GM13977 (cell line): ENCODE results near the gene MX2.
"Not testable (repeated sequence)": the region's sequence is repeated elsewhere in the genome, so short reads cannot be mapped to it uniquely, and the experiment has no call there.

Experiments used
- DNase-seq: peaks from one replicate; pipeline ENCODE4 v3.0.0; 2012; ENCODE audit warnings: low spot score
- in situ Hi-C: fragments of 300-500 bp; cut with MboI; formaldehyde crosslinking; loops from one replicate; pipeline ENCODE4 v1.12.0; 2022; ENCODE audit warnings: low sequenced_read_pairs, low pct_unique_long_range_greater_than_20kb, mixed read lengths, inconsistent platforms; ENCODE audit not compliant: unreplicated experiment
- TF ChIP-seq, protein P1 (sequence below): IDR thresholded peaks from 2 replicates; pipeline ENCODE4 v1.5.1; 2012; ENCODE audit warnings: mild to moderate bottlenecking, control low read depth; ENCODE audit not compliant: insufficient read depth; ENCODE audit errors: extremely low read depth, missing control alignments

Gene MX2, protein sequence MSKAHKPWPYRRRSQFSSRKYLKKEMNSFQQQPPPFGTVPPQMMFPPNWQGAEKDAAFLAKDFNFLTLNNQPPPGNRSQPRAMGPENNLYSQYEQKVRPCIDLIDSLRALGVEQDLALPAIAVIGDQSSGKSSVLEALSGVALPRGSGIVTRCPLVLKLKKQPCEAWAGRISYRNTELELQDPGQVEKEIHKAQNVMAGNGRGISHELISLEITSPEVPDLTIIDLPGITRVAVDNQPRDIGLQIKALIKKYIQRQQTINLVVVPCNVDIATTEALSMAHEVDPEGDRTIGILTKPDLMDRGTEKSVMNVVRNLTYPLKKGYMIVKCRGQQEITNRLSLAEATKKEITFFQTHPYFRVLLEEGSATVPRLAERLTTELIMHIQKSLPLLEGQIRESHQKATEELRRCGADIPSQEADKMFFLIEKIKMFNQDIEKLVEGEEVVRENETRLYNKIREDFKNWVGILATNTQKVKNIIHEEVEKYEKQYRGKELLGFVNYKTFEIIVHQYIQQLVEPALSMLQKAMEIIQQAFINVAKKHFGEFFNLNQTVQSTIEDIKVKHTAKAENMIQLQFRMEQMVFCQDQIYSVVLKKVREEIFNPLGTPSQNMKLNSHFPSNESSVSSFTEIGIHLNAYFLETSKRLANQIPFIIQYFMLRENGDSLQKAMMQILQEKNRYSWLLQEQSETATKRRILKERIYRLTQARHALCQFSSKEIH

DNA sequence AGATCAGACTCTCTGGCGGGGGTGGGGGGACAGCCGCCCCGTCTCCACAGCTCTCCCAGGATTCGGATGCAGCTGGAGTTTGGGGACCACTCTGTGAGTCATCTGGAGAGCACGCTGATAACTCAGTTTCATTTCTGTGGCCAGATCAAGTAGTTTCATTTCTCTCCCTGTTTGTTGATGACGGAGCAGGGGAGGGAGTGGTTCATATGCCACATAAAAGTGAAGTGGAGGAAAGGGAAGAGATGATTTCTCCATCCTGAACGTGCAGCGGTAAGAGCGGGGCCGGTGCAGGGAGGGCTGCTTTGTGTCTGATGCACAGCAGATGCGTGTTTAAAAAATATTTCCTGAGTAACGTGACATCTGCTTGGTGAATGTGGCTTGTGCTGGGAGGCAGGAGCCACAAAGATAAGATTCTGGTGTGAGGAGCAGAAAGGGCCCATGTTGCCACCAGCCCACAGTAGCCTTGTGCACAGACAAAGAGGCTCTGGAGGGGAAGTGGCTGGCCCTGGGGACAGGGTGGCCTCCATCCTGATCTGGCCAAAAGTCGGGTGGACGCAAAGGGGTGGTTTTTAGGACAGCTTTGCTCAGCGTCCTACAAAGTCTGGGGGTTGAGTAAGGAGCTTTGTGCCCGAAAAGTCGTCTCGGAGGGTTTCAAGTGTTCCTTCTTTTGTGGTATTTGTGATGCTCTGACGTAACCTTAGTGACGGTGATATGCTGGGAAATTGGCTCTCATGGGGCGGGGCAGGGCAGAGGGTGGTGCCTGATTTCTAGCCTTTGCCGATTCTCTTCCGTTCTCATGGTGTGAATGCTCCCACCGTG is at the start of gene MX2:
TSS of gene MX2 (plus strand) at position 242 of the 819 bp plus-strand sequence. CDS start 14,880 bp downstream, outside the sequence.
- DNase-seq = peak; percentile 73
- TF ChIP-seq, protein P1, sequence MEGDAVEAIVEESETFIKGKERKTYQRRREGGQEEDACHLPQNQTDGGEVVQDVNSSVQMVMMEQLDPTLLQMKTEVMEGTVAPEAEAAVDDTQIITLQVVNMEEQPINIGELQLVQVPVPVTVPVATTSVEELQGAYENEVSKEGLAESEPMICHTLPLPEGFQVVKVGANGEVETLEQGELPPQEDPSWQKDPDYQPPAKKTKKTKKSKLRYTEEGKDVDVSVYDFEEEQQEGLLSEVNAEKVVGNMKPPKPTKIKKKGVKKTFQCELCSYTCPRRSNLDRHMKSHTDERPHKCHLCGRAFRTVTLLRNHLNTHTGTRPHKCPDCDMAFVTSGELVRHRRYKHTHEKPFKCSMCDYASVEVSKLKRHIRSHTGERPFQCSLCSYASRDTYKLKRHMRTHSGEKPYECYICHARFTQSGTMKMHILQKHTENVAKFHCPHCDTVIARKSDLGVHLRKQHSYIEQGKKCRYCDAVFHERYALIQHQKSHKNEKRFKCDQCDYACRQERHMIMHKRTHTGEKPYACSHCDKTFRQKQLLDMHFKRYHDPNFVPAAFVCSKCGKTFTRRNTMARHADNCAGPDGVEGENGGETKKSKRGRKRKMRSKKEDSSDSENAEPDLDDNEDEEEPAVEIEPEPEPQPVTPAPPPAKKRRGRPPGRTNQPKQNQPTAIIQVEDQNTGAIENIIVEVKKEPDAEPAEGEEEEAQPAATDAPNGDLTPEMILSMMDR = no peak
- in situ Hi-C loops = no loop called here

DNA sequence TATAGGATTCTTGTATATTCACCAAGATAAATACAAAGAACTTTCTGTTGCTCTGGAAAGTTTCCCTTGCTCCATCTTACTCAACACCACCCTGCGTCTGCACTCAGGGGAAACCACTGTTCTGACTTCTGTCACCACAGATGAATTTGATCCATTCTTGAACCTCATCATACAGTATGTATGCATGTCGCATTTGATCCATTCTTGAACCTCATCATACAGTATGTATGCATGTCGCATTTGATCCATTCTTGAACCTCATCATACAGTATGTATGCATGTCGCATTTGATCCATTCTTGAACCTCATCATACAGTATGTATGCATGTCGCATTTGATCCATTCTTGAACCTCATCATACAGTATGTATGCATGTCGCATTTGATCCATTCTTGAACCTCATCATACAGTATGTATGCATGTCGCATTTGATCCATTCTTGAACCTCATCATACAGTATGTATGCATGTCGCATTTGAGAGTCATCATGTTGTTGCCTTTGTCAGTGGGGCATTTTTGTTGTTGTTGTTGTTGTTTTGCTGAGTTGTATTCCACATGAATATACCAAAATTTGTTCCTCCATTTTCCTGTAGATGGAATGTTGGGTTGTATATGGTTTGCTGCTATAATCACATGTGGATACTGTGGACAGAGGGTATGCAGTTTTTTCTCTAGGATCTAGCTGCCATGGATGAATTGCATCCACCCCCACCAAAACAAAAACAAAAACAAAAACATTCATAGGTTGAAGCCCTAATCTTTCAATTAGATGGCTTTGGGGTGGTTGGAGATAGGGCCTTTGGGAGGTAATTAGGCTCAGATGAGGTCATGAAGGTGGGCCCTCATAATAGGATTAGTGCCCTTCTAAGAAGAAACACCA is 48.3 kb upstream of the MX2 start:
- DNase-seq, in situ Hi-C loops: not testable (repeated sequence)

DNA sequence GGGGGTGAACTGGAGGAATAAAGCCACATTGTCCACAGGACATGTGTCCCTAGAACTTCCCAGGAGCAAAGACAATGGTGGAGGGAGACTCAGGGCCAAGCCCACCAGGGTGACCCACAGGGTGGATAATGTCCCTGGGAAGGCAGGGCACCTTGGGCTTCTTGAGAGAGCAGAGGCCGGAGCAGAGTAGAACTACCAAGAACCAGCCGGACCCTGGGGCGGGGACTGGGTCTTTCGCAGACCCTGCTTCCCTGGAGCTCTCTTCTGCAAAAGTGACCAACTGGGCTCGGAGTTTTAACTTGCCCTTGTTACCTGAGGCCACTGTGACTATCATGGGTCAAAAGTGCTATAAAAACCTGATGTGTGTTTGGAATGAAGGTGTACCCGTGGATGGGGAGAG is 46.1 kb upstream of the MX2 start:
- in situ Hi-C loops = no loop called here
- no peak for DNase-seq
- TF ChIP-seq, protein P1 = no peak

DNA sequence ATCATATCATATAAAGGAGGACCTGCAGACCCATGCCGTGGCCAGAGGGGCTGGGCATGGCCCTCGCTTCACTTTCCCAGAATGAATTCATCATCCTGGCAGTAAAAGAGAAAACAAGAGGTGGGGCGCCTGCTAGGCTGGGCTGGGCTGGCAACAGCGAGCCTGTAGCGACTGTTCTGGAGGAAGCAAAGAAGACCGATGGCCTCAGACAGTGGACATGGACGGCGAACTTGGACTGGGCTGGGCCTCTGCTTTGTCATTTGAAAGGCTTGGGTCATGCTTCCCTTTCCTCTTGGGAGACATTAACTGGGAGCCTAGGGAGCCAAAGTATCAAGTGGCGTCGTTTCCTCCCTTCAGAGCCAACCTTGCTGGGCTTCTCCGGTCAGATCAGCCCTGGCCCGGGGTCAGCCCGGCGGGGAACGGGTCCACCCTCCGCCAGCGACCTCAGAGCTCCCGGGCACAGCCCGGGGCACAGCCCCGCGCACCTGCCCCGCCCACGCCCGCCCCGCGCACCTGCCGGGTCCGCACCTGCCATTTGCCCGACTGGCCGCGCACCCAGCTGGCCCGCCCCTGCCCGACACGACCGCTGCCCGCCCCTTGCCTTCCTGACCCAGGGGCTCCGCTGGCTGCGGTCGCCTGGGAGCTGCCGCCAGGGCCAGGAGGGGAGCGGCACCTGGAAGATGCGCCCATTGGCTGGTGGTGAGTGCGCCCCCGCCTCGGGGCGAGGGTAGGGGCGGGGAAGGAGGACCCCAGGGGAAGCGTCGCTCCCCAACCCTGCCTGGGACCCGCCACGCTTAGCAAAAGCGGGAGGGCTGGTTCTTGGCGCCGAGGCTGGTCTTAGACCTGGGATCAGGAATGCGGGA is 45.4 kb upstream of the MX2 start, which contains the start of gene FAM3B:
TSS of gene FAM3B (plus strand) at position 602 of the 863 bp plus-strand sequence. CDS start at position 681, 79 bp downstream.
- in situ Hi-C loops = no loop called here
- no peak for DNase-seq

DNA sequence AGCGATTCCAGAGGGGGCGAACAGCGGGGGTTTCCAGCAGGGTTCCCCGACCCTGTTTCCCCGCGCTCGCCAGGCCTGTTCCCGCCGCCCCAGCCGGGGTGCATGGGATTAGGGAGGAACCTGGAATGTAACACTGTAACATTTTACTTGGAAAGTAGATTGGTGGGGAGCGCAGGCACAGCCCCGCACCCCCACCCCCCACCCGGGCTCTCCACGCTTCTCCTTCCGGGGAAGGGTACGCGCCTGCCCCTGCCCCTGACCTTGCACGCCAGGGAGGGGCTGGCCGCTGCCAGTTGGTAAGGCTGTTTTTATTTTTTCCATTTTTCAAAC is 44.8 kb upstream of the MX2 start:
- TF ChIP-seq, protein P1 = no peak
- no peak for DNase-seq
- in situ Hi-C loops = no loop called here

More for the DNA sequence above, 45.4 kb upstream of the MX2 start, which contains the start of gene FAM3B:
- TF ChIP-seq, protein P1 = no peak

DNA sequence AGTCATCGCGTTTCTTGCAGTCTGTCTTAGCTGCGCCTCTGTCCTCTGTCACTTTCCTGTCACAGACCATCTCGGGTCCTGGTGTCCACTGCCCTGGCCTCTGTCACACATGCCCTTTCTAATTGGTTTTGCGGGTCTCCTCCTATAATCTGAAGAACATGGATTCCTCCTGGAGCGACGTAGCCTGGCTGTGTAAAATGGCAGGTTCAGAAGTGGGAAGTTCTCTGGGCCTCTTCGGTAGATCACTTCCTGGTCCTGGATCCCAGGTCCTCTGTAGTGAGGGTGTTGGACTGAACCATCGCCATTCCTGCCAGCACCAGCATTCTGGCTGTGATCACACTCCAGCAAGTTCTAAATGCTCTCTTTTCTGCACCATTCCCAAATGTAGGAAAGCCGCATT is 44.4 kb upstream of the MX2 start:
- TF ChIP-seq, protein P1 = no peak
- DNase-seq = no peak
- in situ Hi-C loops = no loop called here
